ENCODE results near the gene CREB3. TPM values are rescaled to one million over a fixed set of nuclear protein-coding genes. Genes with fewer than 3 reads are reported as not detected.

Gene CREB3
- total RNA-seq, 1 experiment from 2014 or later, result 27.3 TPM

DNA sequence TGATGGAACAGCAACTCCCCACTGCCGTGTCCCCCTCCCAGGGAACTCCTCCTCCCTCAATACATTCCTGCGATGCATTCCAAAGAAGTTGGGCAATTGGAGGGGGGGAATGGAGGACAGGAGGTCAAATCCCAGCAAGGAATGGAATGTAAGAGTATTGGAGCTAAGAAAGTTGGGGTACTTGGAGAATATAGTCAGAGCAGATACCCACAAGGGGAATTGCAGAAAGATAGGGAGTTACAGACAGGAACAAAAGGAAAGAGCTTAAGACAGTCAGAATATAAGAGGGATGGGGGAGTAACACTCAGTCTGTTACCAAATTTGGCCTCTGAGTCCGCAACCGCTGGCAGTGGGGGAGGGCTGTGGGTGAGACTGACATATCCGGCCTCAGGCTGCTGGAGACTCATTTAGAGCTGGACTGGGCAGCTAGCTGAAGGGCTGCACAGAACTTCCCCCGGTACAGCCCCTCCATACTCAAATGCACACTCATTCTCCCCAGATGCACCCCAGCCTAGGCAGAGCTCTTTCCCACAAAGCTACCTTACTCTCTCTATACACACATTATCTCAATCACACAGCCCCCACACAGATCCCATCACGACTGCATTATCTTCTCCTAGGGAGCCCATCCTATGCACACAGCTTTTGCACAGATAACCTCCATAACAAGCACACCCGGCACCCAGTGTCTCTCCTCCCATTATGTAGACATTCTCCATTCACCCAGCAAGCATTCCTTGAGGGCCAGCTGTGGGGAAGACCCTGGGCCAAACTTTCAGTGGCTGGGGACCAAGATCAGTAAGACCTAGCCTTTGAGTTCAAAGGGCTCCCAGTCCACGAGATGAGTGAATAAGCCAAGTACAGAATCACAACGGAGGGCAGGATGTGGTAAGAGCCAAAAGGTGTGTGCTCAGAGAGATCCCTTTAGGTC is 4.2 kb upstream of the CREB3 start:
- H2BK15ac ChIP-seq (ENCODE audit: low read depth, low read length), result no peak overlapping the region
- H3K14ac ChIP-seq (ENCODE audit: insufficient read depth, low read length), result peak overlapping the region; percentile 74
- TF ChIP-seq, protein P1, sequence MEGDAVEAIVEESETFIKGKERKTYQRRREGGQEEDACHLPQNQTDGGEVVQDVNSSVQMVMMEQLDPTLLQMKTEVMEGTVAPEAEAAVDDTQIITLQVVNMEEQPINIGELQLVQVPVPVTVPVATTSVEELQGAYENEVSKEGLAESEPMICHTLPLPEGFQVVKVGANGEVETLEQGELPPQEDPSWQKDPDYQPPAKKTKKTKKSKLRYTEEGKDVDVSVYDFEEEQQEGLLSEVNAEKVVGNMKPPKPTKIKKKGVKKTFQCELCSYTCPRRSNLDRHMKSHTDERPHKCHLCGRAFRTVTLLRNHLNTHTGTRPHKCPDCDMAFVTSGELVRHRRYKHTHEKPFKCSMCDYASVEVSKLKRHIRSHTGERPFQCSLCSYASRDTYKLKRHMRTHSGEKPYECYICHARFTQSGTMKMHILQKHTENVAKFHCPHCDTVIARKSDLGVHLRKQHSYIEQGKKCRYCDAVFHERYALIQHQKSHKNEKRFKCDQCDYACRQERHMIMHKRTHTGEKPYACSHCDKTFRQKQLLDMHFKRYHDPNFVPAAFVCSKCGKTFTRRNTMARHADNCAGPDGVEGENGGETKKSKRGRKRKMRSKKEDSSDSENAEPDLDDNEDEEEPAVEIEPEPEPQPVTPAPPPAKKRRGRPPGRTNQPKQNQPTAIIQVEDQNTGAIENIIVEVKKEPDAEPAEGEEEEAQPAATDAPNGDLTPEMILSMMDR (conservative IDR thresholded peaks at IDR 0.05), result no peak
- peak overlapping the region; percentile 86 for H3K18ac ChIP-seq (ENCODE audit: insufficient read length, low read depth, low read length)
- H4K20me1 ChIP-seq (ENCODE audit: control insufficient read depth, insufficient read depth, insufficient read length), result no peaks in the 10 kb centered on the region
- H3K56ac ChIP-seq (ENCODE audit: insufficient read length, low read depth, low read length), result no peak overlapping the region
- H3K27me3 Mint-ChIP-seq (ENCODE audit: low read depth), result no peaks in the 10 kb centered on the region
- peak overlapping the region; percentile 82 for H2BK5ac ChIP-seq (ENCODE audit: insufficient read length, low read length)
- H3K79me2 ChIP-seq (ENCODE audit: insufficient read depth, low read length), result peaks cover 6% of the 10 kb centered on the region
- H2AK5ac ChIP-seq (ENCODE audit: insufficient read length, low read length), result no peak overlapping the region
- H3K4me1 Mint-ChIP-seq, result peaks cover 11 to 12% of the 10 kb centered on the region in 2 experiments
- no peak overlapping the region for H2BK20ac ChIP-seq (ENCODE audit: low read depth, low read length, poor library complexity, severe bottlenecking)
- H4K8ac ChIP-seq (replicated peaks; ENCODE audit: insufficient read length, low read depth, low read length), result peak overlapping the region; percentile 84
- H3K79me1 ChIP-seq (ENCODE audit: insufficient read depth, low read depth, low read length, poor library complexity, severe bottlenecking), result no peaks in the 10 kb centered on the region
- no peak overlapping the region for H3T11ph ChIP-seq (ENCODE audit: low read length)
- peak overlapping the region; percentile 76 for H4K5ac ChIP-seq (ENCODE audit: insufficient read length, low read depth, low read length)
- H2BK120ac ChIP-seq (ENCODE audit: low read depth, low read length, poor library complexity, severe bottlenecking), result no peak overlapping the region
- WGBS (ENCODE audit: extremely low coverage, insufficient read length, low lambda C conversion rate), result no CpG with 5 or more reads among the region's 10 CpGs
- H4K91ac ChIP-seq (ENCODE audit: insufficient read length, low read depth, low read length), result no peak overlapping the region
- H2BK12ac ChIP-seq (ENCODE audit: insufficient read length, low read depth, low read length), result peak overlapping the region; percentile 84
- H3K9ac ChIP-seq (ENCODE audit: extremely low read depth, insufficient read length, low read length), result peak overlapping the region; percentile 19
- H3K23me2 ChIP-seq (ENCODE audit: insufficient read length, low read depth, low read length, poor library complexity, severe bottlenecking), result peaks cover 7% of the 10 kb centered on the region
- peak; percentile 66 for DNase-seq
- H3K4me3 Mint-ChIP-seq, result no peak overlapping the region
- H3K4ac ChIP-seq (ENCODE audit: low read depth, low read length), result peak overlapping the region; percentile 92; the same call in 1 of the 2 replicates
- H3K4me1 ChIP-seq (ENCODE audit: insufficient read depth, low read length), result peaks cover 25% of the 10 kb centered on the region; the same call in 1 of the 2 replicates
- no peak overlapping the region for H3K27ac Mint-ChIP-seq
- H3K27me3 ChIP-seq (ENCODE audit: insufficient read depth, low read length), result no peaks in the 10 kb centered on the region
- H3K9me3 Mint-ChIP-seq, result no peaks in the 10 kb centered on the region
- peak overlapping the region; percentile 74 for H3K4me2 ChIP-seq (ENCODE audit: insufficient read depth, insufficient read length, low read length)
- peak overlapping the region; percentile 79 for H3K27ac ChIP-seq (ENCODE audit: insufficient read length, low read depth, low read length)
- H3K23ac ChIP-seq (ENCODE audit: insufficient read length, low read depth, low read length), result peak overlapping the region; percentile 9
- H3K36me3 Mint-ChIP-seq (ENCODE audit: insufficient read depth in 1 of 3, low read depth in 3 of 3), result peaks cover 11 to 26% (median 23%) of the 10 kb centered on the region in 3 experiments; a peak in 6 of 7 replicates
- H3K9me3 ChIP-seq (ENCODE audit: control insufficient read depth, low read depth, low read length), result no peaks in the 10 kb centered on the region
- H2AFZ ChIP-seq (ENCODE audit: low read length), result no peak overlapping the region

Measured in H9 (cell line).